NCI-H1092 (cell line): ENCODE measurements around the gene MYO18B.
"Not testable (repeated sequence)": the region's sequence is repeated elsewhere in the genome, so short reads cannot be mapped to it uniquely, and the experiment has no call there.

Experiments
- DNase-seq: peaks from one replicate; lab custom pipeline; 2025; lab: John Stamatoyannopoulos, UW

MYO18B gene, protein sequence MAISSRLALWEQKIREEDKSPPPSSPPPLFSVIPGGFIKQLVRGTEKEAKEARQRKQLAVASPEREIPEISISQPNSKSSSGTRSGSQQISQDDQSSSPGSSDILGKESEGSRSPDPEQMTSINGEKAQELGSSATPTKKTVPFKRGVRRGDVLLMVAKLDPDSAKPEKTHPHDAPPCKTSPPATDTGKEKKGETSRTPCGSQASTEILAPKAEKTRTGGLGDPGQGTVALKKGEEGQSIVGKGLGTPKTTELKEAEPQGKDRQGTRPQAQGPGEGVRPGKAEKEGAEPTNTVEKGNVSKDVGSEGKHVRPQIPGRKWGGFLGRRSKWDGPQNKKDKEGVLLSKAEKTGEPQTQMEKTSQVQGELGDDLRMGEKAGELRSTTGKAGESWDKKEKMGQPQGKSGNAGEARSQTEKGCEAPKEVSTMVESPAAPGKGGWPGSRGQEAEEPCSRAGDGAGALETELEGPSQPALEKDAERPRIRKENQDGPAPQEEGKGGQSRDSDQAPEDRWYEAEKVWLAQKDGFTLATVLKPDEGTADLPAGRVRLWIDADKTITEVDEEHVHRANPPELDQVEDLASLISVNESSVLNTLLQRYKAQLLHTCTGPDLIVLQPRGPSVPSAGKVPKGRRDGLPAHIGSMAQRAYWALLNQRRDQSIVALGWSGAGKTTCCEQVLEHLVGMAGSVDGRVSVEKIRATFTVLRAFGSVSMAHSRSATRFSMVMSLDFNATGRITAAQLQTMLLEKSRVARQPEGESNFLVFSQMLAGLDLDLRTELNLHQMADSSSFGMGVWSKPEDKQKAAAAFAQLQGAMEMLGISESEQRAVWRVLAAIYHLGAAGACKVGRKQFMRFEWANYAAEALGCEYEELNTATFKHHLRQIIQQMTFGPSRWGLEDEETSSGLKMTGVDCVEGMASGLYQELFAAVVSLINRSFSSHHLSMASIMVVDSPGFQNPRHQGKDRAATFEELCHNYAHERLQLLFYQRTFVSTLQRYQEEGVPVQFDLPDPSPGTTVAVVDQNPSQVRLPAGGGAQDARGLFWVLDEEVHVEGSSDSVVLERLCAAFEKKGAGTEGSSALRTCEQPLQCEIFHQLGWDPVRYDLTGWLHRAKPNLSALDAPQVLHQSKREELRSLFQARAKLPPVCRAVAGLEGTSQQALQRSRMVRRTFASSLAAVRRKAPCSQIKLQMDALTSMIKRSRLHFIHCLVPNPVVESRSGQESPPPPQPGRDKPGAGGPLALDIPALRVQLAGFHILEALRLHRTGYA (N-terminal part only)

DNA sequence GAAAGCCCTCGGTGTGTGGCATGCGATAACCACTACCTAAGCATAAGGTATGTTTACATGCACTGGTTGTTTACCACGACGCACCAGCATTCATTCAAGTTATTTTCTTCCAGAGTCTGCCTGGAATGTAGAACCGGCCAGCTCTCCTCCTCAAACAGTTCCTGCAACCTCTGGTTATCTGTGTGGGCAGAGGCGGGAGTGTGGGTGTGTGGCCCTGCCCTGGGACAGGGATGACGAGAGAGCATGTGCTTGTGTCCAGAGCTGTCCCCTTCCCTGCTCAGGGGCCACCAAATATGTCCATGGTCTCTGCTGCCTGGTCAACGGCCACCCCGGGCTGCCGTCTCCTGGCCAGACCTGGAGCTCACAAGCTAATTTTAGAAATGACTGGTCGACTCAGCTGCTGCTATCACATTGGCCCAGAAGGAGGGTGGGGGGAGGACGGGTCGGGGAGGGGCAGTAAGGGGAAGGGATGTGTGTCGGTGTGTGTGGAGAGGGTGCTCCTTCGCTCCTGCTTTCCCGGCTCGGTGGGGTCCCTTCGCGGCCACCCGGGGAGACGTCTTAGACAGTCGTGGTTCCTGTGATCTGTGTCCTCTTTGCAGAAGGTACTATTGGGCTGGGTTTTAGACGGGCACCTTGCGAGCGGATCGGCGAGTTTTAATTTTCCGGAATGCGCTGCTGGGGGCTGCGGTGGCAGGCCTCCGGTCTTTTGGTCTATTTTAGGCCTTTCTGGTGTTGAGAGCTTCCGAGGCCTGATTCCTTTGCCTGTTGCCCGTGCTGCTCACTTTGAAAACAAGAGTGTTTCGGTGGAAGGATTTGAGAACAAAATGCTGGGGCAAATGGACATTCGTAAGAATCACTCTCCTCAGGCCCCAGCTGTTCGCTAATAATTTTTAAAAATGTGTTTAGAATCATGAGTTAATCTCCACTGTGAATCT lies at the start of gene MYO18B:
Gene MYO18B, plus strand, starts transcription at position 497 of the 935 bp plus-strand sequence. CDS start 18,905 bp downstream, outside the sequence.
- no peak for DNase-seq

DNA sequence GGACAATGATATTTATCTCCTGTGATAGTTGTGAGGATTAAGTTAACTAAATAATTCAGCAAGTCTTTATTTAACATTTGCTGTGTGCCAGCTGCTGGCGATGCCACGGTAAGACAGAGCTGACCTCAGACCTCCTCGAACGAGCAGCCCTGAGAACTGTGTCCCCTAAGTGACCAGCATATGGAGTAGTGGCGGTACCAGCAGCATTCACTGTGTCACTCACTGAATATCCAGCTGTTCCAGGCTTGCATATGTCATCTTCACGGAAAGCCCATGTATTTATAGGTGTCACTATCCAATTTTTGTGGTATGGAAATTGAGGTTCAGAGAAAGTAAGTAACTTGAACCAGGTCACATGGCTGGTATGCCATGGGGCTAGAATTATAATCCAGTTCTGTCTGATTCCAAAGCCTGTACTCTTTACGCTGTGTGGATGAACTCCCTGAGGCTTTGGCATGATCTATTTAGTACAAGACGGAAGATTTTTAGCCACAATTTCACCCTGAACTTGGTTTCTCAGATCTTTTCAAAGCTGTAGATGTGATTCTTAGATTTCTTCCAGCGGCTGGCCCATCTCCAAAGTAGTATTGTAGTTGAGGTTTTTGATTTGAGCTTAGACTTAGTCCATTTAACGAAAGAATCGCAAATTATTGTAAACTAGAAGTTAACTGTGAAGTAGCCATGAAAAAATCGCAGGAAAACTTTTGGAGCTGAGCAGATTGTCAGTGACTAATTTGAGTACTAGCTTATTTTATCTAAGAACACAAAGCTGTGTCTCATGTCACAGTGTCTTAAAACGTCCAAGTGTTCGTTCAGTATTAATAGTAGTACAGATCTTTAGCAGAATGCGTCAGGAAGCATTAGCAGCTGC lies 49.4 kb upstream of the MYO18B start:
- DNase-seq: no peak

DNA sequence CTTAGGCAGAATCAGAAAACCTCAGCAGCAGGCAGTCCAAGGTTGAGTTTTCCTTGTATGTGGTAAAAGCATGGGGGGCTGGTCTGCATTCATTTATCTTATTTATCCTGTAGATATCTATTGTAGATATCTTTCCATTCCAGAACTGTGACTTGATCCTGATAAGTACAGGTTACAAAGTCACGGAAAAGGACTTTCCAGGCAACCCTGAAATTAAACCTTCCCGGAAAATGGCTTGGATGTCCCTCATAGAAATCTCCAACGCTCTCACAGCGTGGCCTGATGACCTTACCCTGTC lies 48.8 kb upstream of the MYO18B start:
- no peak for DNase-seq

DNA sequence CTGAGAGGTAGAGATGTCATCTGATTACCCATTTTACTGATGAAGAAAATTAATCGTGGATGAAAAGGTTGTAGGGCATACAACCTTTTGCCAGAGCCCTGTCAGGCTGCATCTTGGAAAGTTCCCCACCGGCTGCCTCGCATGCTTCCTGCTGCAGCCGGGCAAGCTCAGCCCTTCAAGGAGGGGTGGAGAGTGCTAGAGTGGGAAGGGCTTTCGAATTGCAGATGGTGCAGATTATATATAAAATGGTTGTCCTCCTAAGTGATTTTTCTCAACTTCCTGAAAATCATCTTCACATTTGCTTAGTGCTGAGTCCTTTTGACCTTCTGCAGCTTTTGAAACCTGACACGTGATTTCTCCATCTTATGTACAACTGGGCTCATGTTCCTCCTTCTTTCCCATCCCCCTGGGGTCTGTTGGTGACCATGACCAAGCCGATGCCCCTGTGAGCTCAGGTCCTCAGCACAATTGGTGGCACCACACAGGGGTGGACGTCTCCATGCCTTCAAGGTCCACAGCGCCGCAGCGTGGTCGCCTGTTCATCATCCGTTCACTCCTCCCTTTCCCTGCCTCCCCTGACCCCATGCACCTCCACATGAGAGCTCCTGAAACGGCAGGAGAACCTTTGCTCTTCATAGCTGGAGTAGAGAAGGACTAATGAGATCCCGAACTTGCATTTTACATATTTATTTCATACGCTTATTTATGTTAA lies 47.6 kb upstream of the MYO18B start:
- DNase-seq: no peak

DNA sequence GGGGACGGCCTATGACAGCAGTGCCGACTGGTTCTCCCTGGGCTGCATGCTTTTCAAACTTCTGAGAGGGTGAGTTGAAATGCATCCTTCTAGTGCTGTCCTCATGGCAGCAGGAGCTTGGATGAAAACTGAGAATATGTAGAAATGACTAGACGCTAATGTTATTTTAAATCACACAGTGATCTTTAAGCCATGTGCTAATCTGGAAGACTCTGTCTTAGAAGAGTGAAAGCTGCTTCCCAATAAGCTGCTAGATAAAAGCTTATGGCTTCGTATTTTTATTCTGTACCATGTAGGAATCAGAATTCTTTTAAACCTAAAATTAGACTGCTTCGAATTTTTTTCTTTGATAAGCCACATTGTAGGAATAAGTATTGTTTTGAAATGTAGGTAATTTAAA lies 46.8 kb upstream of the MYO18B start:
- no peak for DNase-seq

DNA sequence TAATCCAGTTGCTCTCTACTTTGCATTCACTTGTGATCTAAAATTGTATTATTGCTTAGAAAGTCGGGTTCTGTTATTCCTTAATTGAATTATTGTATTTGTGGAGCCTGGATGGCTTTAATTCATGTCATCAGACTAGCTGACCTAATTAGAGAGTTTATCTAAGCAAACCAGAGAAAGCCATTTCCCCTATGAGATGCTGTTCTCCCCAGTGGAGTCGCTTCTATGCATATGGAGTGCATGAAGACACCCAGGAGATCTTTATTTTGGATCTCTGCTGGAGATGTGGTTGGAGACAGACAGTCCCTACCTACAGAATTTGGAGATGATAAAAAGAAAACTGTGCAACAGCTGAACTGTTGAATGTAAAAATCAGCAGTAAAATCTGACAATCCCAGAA lies 45.2 kb upstream of the MYO18B start:
- DNase-seq: no peak

DNA sequence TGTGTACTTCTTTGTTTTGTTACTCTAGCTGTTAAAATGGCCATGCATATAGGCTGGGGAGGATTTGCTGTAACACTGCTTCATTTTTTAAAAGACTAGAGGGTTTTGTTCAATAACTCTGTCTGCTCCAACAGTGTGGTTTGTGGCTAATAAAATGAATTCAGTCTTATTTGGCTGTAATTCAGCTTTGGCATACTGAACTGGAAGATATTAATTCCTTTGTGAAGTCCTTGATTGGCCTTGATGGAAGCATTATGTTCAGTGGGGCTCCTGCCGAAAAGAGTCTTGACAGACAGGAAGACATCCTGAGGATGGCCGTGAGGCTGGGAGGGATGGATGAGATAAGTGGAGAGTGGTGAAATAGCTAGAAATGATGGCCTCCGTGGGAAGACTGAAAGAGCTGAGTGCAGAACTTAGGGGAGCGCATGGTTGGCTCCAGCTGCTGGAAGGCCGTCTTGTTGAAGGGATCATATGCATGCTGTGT lies 44.8 kb upstream of the MYO18B start:
- DNase-seq: no peak

DNA sequence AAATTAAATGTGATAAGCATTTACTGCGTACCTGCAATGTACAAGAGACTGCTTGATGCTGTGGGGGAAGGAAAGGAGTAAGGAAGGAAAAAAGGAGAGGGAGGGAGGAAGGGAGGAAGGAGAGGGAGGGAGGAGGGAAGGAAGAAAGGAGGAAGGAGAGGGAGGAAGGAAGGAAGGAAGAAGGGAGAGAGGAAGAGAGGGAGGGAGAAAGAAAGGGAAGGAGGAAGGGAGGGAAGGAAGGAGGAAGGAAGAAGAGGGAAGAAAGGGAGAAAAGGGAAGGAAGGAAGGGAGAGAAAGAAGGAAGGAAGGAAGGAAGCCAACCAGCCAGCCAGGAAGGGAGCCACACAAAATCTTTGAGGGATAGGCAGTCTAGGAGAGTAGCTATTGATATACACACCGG lies 44.0 kb upstream of the MYO18B start:
- DNase-seq: no peak

DNA sequence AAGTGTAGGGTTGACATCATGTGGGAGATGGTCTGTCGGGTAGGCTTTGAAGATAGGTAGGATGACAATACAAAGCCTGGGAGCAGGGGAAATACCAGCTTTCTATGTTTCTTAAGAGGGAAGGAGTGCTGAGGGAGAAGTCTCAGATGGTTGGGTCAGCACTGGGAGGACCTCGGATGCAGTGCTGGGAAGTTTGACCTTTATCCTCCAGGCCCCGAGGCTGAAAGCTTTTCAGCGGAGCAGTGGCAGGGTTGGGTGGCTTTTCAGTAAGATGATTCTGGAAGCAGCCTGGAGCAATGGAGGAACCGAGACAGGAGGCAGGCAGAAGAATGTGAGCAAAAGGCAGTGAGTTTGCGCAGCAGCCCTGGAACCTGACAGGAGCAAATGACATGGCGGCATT lies 43.5 kb upstream of the MYO18B start:
- no peak for DNase-seq

DNA sequence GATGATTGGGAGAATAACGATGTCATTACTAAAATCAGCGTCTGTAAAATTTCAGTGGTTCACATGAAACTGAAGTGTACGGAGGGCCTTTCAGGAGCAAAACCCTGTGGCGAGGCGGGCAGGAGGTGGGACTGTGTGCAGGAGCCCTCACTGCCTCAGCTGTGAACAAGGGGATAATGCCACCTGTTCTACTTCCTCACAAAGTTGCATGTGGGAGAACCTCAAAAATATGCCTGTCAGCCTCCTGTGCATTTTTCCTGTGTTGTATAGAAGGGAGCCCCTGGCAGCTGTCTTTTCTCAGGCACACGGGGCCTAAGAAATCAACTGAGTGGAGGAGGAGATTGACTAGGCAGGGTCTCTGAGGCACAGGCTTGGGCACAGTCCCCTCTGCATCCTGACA lies 43.0 kb upstream of the MYO18B start:
- no peak for DNase-seq

DNA sequence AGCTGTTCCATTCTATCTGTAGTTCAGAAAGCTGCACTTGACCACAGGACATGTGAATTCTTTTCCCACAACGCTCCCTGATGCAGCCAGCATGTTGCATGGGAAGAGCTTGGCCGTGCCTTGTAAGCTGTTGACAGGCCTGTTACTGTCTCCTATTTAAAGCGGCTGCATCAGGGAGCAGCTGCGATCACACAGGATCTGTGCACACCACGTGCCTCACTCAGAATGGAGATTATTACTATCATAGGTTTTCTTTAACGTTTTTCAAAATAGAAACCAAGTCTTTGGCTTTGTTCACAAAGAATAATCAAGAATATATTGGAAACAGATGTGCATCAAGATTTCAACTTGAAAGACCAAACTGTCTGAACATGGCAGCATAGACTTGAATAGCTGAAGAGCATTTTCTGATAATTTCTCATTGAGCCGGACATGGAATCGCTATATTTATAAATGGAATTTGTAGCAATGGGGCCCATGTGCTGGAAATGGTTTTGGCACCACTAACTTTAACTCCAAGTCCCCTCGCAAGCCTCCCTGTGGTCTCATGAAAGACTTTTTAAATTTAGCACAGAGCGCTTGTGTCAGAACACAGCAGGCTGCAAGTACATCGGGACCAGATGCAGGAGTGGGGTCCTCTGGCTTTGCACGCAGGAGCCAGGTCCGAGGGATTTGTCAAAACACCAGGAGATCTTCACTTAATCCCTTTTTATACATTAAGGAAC lies 40.8 kb upstream of the MYO18B start:
- no peak for DNase-seq

DNA sequence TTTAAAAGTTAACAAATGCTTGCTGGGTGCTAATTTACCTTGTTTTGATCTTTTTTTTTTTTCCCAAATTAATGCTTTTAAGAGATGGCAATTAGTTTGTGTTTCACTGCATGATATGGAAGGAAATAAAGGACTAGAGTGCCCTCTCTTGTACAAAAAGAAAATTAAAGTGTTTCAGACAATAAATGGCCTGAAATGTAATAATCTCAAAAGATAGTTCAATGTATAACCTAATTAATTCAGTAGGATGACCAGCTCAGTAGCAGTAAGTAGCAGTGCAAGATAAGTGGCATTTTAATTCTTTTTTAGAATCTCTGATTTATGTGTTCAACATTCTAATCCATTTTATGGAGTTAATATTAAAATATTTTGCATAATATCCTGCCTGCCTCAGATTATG lies 39.9 kb upstream of the MYO18B start:
- no peak for DNase-seq

DNA sequence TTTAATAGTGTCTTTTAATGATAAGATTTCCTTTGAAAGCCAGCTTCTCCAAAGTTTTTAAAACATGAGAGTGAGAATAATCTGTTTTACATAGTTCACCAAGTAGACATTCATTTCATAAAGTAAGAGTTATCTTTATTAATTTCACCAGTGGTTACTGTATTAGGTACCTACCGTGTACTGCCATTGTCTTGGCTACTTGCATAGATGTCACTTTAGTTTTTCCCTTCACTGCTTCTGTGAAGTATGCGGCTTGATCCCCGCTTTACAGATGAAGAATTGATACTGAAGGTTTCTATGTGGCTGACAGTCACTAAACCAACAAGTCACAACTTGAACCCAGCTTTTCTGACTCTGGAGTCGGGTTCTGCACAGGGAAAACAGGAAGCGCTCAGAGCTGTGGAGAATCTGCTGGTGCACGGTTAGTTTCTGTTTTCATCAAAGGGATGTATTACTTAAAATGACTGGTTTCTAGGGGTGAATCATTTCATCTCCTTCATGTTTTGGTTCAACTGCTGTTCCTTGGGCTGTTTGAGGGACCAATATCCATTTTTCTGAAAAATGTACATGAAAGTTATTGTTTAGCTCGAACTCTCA lies 39.3 kb upstream of the MYO18B start:
- no peak for DNase-seq

DNA sequence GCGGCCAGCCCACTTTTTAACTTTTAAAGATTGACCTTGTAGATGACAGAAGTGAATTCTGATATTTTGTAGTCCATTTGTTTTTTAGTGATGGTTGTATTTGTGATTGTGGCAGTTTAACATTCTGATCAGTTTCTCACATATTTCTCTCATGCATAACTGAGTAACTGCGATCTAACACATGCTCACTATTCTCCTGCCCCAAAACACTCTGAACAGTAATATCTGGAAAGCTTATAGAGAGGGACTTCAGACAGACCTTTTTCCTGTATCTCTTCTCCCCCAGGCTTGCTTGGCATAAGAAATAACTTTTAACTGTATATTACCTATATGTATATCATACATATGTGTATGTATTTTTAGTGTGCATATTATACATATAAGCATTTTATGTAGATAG lies 37.3 kb upstream of the MYO18B start:
- no peak for DNase-seq

DNA sequence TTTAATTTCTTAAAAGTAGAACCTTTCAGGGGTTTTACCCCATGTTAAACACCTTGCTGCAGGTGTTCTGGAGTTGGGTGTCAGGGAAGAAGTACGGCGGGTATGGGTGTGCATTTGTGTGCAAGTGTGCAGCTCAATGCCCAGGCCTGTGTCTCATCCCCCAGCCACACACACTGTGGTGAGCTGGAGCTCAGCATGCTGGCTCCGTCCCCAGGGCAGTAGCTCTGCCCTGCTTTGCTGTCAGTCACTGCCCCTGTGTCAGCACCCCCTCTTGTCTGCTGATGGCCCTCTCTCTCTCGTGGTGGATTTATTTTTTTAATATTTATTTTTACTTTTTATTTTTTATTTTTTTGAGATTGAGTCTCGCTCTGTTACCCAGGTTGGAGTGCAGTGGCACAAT lies 35.8 kb upstream of the MYO18B start:
- no peak for DNase-seq

DNA sequence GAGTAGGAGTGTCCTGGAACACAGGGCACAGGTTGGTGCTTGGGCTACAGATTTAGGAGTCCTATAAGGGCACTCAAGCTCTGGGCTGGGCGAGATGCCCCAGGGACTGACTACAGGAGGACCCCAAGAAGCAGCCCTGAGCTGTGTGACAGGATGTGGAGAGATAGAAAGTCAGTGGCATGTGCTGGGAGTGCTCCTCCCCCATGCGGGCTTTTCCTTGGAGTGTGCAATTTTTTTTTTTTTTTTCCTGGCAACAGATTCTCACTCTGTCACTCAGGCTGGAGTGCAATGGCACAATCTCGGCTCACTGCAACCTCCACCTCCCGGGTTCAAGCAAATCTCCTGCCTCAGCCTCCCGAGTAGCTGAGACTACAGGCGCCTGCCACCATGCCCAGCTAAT lies 33.6 kb upstream of the MYO18B start:
- not testable (repeated sequence) for DNase-seq

DNA sequence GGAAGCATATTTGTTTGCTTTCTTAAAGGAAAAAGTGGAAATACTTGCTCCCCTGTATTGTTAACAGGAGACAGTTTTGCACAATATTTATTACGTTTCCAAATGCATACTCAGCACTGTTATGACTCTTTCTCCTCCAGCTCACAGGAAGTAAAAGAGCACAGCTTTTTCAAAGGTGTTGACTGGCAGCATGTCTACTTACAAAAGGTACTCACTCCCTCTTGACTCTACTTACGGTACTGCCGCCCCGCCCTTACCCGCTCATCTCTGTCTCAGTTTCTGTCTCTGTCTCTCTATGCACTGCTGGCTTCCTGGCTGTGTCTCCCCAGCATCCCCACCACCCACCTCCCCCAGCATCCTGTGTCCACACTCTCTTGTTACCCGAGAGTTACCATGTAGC lies 32.2 kb upstream of the MYO18B start:
- DNase-seq: no peak

DNA sequence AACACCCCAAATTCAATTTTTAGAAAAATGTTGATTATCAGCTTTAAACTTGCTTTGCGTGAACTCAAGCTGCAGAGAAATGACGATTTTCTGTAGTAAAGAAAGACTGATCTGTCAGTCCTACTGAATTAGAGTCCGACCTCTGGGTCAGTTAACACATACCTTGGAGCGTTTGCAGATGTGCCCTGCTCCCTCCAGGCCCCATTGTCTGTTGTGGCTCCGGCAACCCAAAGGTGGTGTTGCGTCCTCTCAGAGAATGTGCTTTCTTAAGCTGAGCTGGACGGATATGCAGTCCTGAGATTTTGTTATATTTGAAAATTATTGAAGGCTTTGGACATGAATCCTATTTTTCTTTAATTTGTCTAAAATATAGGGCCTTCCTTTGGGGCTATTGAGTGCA lies 31.5 kb upstream of the MYO18B start:
- no peak for DNase-seq

DNA sequence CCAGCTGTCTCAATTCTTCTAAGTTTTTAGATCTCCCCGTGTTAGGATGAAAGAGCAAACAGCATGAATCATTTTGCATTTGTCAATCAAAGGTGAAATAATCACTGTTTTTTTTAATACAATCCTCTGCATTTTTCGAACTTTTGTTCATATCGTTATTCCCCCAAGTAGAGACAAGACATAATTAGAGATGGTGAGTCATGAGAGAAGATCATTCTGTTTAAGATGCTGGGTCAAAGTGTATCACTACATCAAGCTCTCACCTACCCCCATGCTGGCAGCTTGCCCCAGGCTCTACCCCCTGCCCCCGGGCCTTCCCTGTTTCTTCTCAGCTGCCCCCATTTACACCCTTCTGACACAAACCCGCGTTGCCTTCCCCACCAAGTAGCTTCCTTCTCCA lies 30.5 kb upstream of the MYO18B start:
- DNase-seq: no peak
